Stimulated activated naive CD8-positive, alpha-beta T cell treated with anti-CD3 and anti-CD28 coated beads, Interleukin-15, Interleukin-2, amounts not matched to agents 100 U/mL and 50 U/mL, for 24 hours (primary cell): ENCODE data around the gene CHST11.

Experiments
- ATAC-seq: fragments of 150-1000 bp; cut with Tn5 transposase; one replicate; pipeline ENCODE4 v1.10.0; 2021
- DNase-seq: peaks from one replicate; pipeline ENCODE4 v3.0.0; 2021

The CHST11 gene

GRCh38 chr12:104456417-104456949 is at the start of gene CHST11:
Gene CHST11, plus strand, starts transcription at chr12:104456948.
- DNase-seq (peak; percentile 84), ATAC-seq (peak; percentile 88)

GRCh38 chr12:104407438-104407837 is 49.3 kb upstream of the CHST11 start:
- no peak for DNase-seq
- ATAC-seq, result no peak

GRCh38 chr12:104407922-104408321 is 48.8 kb upstream of the CHST11 start:
- DNase-seq, result no peak
- no peak for ATAC-seq

- ATAC-seq (no peak), DNase-seq (no peak)
Measured at GRCh38 chr12:104410326-104410725, 46.4 kb upstream of the CHST11 start.

- no peak for DNase-seq
- ATAC-seq, result no peak
Measured at GRCh38 chr12:104410786-104411185, 46.0 kb upstream of the CHST11 start.

- DNase-seq (no peak), ATAC-seq (peak; percentile 61)
Measured at GRCh38 chr12:104411826-104412641, 44.7 kb upstream of the CHST11 start.

- ATAC-seq (no peak), DNase-seq (no peak)
Measured at GRCh38 chr12:104412681-104413080, 44.1 kb upstream of the CHST11 start.

- ATAC-seq (no peak), DNase-seq (no peak)
Measured at GRCh38 chr12:104413330-104413729, 43.4 kb upstream of the CHST11 start.

- ATAC-seq (no peak), DNase-seq (no peak)
Measured at GRCh38 chr12:104414581-104415341, 42.0 kb upstream of the CHST11 start.

- no peak for ATAC-seq
- no peak for DNase-seq
Measured at GRCh38 chr12:104415342-104415980, 41.3 kb upstream of the CHST11 start.

- ATAC-seq, result no peak
- no peak for DNase-seq
Measured at GRCh38 chr12:104416136-104416535, 40.6 kb upstream of the CHST11 start.

GRCh38 chr12:104416585-104416984 is 40.2 kb upstream of the CHST11 start:
- ATAC-seq (no peak), DNase-seq (no peak)

- DNase-seq (no peak), ATAC-seq (no peak)
Measured at GRCh38 chr12:104419717-104420116, 37.0 kb upstream of the CHST11 start.

GRCh38 chr12:104420868-104421267 is 35.9 kb upstream of the CHST11 start:
- peak; percentile 64 for ATAC-seq
- no peak for DNase-seq

GRCh38 chr12:104421343-104421742 is 35.4 kb upstream of the CHST11 start:
- DNase-seq, result no peak
- no peak for ATAC-seq

- DNase-seq (no peak), ATAC-seq (no peak)
Measured at GRCh38 chr12:104422441-104422840, 34.3 kb upstream of the CHST11 start.

GRCh38 chr12:104423273-104423672 is 33.5 kb upstream of the CHST11 start:
- ATAC-seq, result no peak
- no peak for DNase-seq

- ATAC-seq, result no peak
- DNase-seq, result no peak
Measured at GRCh38 chr12:104423809-104424208, 32.9 kb upstream of the CHST11 start.

- no peak for ATAC-seq
Measured at GRCh38 chr12:104424955-104425354, 31.8 kb upstream of the CHST11 start.

GRCh38 chr12:104425614-104426013 is 31.1 kb upstream of the CHST11 start:
- DNase-seq (no peak), ATAC-seq (no peak)

More at GRCh38 chr12:104424955-104425354, 31.8 kb upstream of the CHST11 start:
- DNase-seq, result no peak

- ATAC-seq (peak; percentile 32), DNase-seq (no peak)
Measured at GRCh38 chr12:104426926-104427546, 29.7 kb upstream of the CHST11 start.

- ATAC-seq (peak; percentile 96), DNase-seq (peak; percentile 19)
Measured at GRCh38 chr12:104427547-104427938, 29.2 kb upstream of the CHST11 start.
